HG03135 (cell line): ENCODE measurements around the gene CTNNA2.

Experiments used
- ATAC-seq: cut with Tn5 transposase; IDR thresholded peaks from one replicate; pipeline ENCODE4 v1.9.1; 2021; ENCODE audit warnings: mild to moderate bottlenecking, moderate library complexity; ENCODE audit not compliant: unreplicated experiment

CTNNA2 gene

GRCh38 chr2:79611448-79612016 is 98.7 kb downstream of the CTNNA2 start:
- ATAC-seq, result no peak

DNA sequence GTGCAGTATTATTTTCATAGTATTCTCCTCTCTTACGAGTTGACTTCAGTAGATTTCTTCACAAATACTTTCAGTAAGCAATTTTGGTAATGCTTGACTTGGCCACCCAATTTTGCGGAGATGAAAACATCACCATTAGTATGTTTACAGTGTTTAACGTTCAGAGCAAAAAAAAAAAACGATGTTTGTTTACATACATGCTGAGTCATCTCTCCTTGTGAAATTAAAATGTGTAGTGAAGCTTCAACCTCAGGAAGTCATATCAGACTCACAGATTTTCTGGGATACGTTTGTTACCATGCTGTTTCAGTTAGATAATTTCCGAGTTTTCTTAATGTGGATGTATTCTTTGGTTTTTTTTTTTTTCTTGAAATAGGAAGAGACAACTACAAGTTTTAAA is 100.1 kb downstream of the CTNNA2 start:
- ATAC-seq, result no peak

DNA sequence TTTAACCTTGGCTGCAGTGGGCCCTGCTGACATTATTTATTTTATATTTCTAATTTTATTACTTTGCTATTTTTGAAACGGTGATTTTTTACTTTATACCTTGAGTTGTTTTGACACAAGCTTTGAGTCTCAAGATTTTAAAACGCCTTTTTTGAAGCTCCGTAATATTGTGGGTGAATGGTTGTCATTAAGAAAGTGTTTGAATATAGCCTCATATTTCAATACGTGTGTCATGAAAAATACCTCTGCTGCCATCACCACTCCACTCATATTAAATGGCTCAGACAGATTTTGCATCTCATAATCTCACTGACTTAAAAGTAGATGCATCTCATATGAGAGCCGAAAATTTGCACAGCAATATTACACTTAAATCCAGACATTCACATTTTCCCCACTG is 106.6 kb downstream of the CTNNA2 start:
- ATAC-seq, result no peak

DNA sequence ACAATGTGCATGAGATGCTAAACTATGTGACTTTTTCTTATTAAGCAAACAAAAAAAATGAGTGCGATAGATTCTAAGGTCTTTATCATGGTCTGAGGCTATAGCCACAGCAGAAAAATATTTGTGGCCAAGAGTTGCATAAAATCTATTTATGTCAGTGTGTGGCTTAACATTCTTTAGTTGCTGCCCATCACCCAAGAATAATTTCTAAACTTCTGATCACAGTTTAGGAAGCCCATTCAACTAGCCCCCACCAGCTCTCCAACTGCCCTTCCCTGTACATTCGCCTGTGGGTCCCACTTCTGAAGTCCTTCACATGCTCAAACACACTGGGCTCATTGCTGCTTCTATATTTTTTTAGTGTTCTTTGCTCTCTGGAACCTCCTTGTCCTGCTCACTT is 107.1 kb downstream of the CTNNA2 start:
- ATAC-seq, result no peak

DNA sequence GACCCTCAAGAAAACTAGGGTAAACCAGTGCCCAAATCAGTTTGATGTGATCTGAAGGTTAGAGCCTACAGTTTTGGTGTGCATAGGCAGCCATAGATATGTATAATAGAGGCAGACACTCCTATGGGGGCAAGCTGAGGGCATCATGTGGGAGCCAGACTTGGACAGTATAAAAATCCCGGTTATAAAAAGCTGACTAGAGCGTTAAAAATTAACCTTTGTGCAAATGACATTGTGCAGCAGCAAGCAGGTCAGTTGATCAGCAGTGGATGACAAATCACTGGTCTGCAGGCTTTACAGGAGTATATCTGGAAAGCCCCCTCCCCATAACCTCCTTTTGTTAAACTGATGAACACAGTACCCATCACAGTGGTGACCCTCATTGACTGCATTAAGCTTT is 107.8 kb downstream of the CTNNA2 start:
- no peak for ATAC-seq

- ATAC-seq, result no peak
Observed at GRCh38 chr2:79621252-79621651, 108.4 kb downstream of the CTNNA2 start.

GRCh38 chr2:79621755-79622154 is 108.9 kb downstream of the CTNNA2 start:
- ATAC-seq, result no peak

GRCh38 chr2:79622508-79622907 is 109.7 kb downstream of the CTNNA2 start:
- ATAC-seq, result no peak

DNA sequence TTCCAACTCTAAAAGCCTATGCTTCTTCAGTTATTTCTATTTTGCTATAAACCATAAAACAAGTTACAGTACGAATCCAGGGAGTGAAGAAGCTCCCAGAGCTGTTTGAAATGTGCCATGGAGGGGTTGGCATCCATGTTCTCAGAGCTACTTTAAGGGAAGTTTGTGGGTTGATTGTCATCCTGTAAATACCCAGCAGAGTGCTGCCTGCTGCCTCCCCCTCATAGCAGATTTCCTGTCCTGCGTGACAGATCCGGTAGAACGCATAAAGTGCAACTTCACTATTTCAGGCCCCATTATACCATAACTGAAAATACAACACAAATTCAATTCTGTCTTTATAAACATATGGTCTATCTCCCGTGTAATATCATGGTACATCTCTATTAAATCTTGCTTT is 114.4 kb downstream of the CTNNA2 start:
- no peak for ATAC-seq

- ATAC-seq, result no peak
Observed at GRCh38 chr2:79630060-79630459, 117.2 kb downstream of the CTNNA2 start.

GRCh38 chr2:79630972-79631557 is 118.2 kb downstream of the CTNNA2 start:
- no peak for ATAC-seq

GRCh38 chr2:79638410-79638809 is 125.6 kb downstream of the CTNNA2 start:
- no peak for ATAC-seq

- ATAC-seq, result no peak
Observed at GRCh38 chr2:79638954-79639353, 126.1 kb downstream of the CTNNA2 start.

DNA sequence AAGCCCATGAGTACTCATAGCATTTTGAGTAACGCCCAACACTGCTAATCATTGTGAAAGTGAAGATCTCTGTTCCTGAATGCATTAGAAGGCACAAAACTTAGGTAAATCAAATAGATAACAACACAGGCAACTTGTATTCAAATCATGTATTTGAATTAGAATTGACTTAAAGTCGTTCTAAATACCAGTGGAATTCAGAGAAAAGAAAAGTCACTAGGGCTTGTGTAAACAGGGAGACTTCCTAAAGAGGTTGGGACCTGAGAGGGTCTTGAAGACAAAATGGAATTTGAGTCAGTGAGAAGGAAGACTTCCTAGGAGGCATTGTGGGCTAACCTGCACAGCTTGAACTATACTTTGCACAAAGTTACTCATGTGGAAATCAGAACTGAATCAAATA is 127.2 kb downstream of the CTNNA2 start:
- no peak for ATAC-seq

DNA sequence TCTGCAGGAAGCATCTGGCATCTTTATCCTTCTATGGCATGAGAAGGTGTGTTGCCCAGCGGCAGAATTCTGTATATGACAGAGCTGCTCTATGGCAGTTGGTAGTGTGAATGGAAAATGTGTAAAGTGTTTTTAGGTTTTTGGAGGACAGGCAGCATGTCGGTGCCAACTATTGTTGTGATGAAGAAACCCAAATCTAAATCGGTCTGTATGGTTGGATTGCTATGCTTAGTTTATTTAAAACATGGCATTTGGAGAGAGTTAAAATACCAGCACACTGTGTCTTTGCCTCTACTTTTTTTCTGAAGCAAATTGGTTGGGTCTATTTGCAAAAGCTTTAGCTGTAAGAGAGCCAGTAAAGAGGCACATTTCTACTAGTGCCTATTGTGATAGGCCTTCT is 136.7 kb downstream of the CTNNA2 start:
- no peak for ATAC-seq

GRCh38 chr2:79660557-79660956 is 147.7 kb downstream of the CTNNA2 start:
- ATAC-seq, result no peak

GRCh38 chr2:79665091-79665490 is 152.2 kb downstream of the CTNNA2 start:
- ATAC-seq, result no peak

- no peak for ATAC-seq
Observed at GRCh38 chr2:79666430-79666829, 153.6 kb downstream of the CTNNA2 start.

- no peak for ATAC-seq
Observed at GRCh38 chr2:79669714-79670113, 156.9 kb downstream of the CTNNA2 start.

- ATAC-seq, result no peak
Observed at GRCh38 chr2:79670198-79670597, 157.3 kb downstream of the CTNNA2 start.

GRCh38 chr2:79686884-79687283 is 174.0 kb downstream of the CTNNA2 start:
- ATAC-seq, result no peak

- ATAC-seq, result no peak
Observed at GRCh38 chr2:79695248-79695647, 182.4 kb downstream of the CTNNA2 start.

GRCh38 chr2:79697200-79697599 is 184.3 kb downstream of the CTNNA2 start:
- ATAC-seq, result no peak
